Stimulated activated CD8-positive, alpha-beta memory T cell treated with anti-CD3 and anti-CD28 coated beads, Interleukin-15, amount 100 ng/mL, for 1 hour (primary cell): ENCODE data around the gene PCP4L1.
"Not testable (repeated sequence)": the region's sequence is repeated elsewhere in the genome, so short reads cannot be mapped to it uniquely, and the experiment has no call there.

Experiments used
- DNase-seq: peaks from one replicate; pipeline ENCODE4 v3.0.0-alpha.2; 2020; ENCODE audit warnings: low read depth

Gene PCP4L1

GRCh38 chr1:161228032-161228431 is 30.5 kb upstream of the PCP4L1 start:
- DNase-seq = no peak

- no peak for DNase-seq
These were observed 28.6 kb upstream of the PCP4L1 start for GRCh38 chr1:161229896-161230295.

DNA sequence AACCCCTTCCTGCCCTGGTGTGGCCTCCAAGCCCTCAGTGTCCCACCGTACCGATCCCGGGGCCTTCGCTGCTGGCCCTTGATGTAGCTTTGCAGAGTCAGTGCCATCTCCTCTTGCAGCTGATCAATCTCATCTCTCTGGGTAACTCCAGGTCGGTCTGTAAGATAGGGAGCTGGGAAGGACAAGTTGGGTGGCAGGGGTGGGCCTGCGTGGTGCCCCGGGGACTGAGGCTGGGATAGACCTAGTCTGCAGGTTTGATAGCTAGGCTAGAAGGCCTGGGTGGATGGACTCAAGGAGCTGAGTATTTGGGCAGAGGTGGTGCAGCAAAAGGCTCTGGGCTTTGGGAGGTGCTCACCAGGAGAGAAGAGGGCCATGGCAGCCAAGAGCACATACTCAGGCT is 27.8 kb upstream of the PCP4L1 start:
- no peak for DNase-seq

DNA sequence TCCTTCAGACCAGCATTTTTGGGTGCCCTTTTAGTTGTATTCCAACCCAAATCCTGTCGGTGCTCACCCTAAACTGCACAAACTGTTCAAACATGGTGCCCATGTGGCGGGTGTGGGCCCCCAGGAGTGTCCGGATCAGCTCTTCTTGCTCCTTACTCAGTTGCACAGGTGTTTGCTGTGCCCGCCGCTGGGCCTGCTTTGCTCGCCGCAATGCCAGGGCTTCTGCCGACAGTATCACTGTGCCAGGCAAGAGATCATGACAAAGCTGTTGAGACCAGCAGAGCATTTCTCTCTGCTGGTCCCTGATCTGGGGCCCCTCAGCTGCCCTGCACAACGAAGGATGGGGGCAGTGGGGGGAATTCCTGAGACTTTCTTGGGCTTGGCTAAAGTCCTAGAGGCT is 25.4 kb upstream of the PCP4L1 start:
- no peak for DNase-seq

DNA sequence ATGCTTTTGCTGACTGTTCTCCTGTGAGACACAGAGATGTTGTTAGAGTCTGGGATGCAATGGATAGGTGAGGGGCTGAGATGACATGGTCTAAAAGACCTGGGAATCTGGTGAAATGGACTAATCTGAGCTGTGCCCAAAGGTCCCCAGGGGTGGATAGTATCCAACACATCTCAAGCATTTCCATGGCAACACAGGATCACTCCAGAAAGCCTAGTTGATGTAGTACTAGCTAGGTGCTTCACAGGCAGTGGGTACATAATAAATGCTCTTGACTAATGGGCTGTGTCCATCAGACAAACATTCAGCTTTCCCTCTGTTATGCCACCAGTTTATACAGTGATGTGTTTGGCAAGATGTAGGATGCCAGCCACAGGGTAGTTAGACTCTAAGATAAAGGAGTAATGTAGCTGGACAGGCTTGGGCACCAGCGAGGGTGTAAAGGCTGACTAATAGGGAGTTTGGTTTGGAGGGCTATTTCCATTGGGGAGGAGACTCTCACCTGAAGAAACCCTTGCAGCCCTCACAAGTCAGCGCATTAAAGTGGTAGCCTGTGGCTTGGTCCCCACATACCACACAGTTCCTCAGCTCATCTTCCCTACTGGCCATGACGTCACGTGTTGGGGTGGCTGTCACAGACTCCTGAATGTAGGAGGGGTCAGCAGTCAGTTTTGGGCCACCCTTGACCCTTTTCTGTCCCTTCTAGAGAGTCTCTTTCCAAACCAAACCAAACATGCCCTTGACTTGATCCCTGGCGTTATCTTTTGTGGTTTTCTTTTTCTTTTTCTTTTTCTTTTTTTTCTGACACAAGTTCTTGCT is 22.4 kb upstream of the PCP4L1 start:
- no peak for DNase-seq

- no peak for DNase-seq
These were observed 20.5 kb upstream of the PCP4L1 start, which contains the start of gene NR1I3 for GRCh38 chr1:161238039-161238473. Gene NR1I3, minus strand, starts transcription at chr1:161238203. Its CDS starts 1,638 bp downstream, at chr1:161236565.

- no peak for DNase-seq
These were observed 16.9 kb upstream of the PCP4L1 start for GRCh38 chr1:161241682-161242081.

GRCh38 chr1:161242313-161242712 is 16.2 kb upstream of the PCP4L1 start:
- DNase-seq = no peak

DNA sequence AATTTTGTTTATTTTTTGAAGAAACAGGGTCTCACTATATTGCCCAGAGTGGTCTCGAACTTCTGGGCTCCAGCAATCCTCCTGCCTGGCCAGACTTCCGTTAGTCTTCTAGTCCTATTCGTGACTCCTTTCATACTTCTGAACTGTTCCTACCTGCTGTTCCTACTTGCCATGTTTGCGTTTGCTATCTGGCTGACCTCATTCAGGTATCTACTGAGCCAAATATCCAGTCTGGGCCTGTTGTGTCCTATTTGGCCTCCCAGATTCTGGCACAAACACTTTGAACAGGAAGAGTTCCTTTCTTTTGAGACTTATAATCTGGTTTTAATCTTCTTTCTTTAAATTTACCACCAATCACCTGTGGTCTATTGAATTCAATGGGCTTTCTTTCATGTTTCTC is 13.7 kb upstream of the PCP4L1 start:
- DNase-seq = no peak

DNA sequence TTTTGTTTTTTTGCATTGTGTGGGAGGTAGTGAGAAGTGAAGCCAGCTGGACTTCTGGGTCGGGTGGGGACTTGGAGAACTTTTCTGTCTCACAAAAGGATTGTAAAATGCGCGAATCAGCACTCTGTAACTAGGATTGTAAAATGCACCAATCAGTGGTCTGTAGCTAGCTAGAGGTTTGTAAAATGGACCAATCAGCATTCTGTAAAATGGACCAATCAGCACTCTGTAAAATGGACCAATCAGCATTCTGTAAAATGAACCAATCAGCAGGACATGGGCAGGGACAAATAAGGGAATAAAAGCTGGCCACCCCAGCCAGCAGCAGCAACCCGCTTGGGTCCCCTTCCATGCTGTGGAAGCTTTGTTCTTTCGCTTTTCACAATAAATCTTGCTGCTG is 8.4 kb upstream of the PCP4L1 start:
- not testable (repeated sequence) for DNase-seq

DNA sequence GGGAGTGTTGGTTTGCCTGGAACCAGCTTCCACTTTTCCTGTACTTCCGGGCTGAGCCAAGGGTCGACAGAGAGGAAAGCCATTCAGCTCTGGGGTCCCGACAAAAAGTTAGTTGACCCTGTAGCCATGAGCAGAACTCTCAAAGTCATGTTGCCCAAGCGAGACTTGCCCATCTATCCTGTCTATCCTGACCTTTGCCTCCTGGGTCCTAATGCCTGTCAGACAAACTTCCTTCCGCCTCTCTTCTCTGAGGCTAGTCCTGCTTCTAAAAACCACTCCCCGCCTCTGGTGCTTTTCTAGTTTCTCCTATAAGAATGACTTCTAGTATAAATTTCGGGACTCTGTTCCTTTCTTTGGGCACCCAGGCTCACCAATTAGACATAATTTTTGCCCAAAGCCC is 7.7 kb upstream of the PCP4L1 start:
- no peak for DNase-seq

DNA sequence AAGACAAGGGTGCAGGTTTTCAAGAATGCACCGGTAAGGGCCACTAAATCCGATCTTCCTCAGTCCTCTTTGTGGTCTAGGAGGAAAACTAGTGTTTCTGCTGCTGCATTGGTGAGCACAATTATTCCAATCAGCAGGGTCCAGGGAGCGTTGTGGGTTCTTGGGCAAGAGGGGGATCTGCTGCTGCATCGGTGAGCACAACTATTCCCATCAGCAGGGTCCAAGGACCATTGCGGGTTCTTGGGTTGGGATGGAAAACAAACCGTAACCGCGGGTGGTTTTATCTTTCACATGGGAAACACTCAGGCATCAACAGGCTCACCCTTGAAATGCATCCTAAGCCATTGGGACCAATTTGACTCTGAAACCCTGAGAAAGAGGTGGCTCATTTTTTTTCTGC is 7.0 kb upstream of the PCP4L1 start:
- no peak for DNase-seq

DNA sequence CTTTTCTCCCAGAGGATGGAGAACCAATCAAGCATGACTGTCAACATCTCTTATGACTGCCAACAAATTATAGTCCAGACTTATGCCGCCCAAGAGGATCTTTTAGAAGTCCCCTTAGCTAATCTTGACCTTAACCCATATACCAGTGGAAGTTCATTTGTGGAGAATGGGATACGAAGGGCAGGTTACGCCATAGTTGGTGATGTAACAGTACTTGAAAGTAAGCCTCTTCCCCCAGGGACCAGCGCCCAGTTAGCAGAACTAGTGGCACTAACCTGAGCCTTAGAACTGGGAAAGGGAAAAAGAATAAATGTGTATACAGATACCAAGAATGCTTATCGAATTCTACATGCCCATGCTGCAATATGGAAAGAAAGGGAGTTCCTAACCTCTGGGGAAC is 3.2 kb upstream of the PCP4L1 start:
- not testable (repeated sequence) for DNase-seq

DNA sequence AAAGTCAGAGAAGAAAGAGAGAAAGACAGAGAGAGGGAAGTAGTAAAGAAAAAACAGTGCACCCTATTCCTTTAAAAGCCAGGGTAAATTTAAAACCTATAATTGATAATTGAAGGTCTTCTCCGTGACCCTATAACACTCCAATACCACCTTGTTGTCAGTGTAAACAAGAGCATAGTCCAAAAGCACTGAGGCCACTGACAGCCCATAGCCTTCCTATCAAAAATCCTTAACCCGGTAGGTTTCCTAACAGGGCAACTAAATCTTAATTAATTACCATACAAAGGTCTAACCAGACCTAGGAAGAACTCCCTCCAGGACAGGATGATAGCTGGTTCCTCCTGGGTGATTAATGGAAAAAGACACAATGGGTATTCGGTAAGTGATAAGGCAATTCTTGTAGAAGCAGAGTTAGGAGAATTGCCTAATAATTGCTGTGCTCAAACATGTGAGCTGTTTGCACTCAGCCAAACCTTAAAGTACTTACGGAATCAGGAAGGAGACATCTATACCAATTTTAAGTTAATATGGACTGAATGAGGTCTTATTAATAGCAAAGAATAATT is 2.5 kb upstream of the PCP4L1 start:
- DNase-seq = not testable (repeated sequence)

GRCh38 chr1:161257109-161257508 is 1.4 kb upstream of the PCP4L1 start:
- not testable (repeated sequence) for DNase-seq

- no peak for DNase-seq
These were observed 779 bp downstream of the PCP4L1 start for GRCh38 chr1:161259345-161259702.

DNA sequence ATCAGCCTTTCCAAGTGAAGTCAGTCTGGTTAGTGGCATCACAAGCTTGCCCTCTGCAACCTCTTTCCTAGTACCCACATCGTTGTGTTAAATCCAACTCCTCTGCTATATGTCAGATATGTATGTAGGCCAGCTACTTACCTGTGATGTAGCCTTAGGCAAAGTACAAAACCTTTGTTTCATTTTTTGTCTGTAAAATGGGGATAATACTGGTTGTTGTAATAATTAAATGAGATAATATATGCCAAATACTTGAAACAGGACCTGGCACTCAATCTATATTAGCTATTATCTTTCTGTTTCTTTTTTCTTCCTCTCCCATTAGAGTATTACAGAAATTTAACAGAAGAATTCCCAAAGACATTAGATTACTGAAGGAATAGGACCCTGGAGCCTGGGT is 1.2 kb downstream of the PCP4L1 start:
- no peak for DNase-seq

GRCh38 chr1:161260376-161261260 is 2.1 kb downstream of the PCP4L1 start:
- no peak for DNase-seq

GRCh38 chr1:161261261-161262235 is 3.0 kb downstream of the PCP4L1 start:
- DNase-seq = no peak

DNA sequence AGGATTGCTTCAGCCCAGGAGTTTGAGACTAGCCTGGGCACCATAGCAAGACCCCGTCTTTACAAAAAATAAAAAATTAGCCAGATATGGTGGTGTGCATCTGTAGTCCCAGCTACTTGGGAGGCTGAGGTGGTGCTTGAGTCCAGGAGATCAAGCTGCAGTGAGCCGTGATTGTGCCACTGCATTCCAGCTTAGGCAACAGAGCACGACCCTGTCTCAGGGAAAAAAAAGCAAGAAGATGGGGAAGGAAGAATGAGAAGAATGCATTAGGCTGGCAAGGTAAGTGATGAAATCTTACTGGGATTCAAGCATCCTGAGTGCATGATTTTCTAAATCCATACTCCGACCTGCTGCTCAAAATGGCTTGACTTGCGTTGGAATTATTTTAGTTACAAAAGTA is 6.8 kb downstream of the PCP4L1 start:
- no peak for DNase-seq

DNA sequence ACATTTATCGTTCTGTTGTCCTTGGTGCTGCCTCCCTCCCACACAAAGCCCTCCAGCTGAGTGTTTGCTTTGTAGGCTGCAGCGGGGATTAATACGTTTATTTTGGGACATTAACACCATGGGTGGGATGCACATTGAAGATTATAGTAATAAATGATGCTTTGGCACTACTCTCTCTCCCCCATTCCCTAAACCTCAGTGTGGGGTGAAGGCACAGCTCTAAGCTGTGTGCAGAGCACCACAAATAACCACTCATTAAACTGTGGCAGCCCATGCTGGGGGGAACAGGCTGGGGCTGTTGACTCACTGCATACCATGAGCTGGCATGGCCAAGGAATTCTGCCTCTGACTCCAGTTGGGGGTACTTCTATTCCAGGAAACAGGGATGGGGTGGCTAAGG is 7.7 kb downstream of the PCP4L1 start:
- no peak for DNase-seq

- DNase-seq = no peak
These were observed 8.3 kb downstream of the PCP4L1 start for GRCh38 chr1:161266836-161267235.
